Esophagus squamous epithelium (tissue), 5 donors: Measurements from ENCODE around the gene LSG1. TPM values are rescaled to one million over a fixed set of nuclear protein-coding genes. Genes with fewer than 3 reads are reported as not detected.

Experiments used
- DNase-seq: peaks from one replicate; lab custom pipeline; 2025; lab: John Stamatoyannopoulos, UW
- H3K27ac ChIP-seq, 4 donors: fragments of 200-600 bp; sonication (generic); one replicate each; pipeline ENCODE4 v1.5.1; 2016 to 2019; ENCODE audit warnings: mild to moderate bottlenecking in 1 of 4
- H3K27me3 ChIP-seq, 4 donors: fragments of 200-600 bp; sonication (generic); 1 replicate in 3 of 4; 2 replicates in 1 of 4; pipeline versions ENCODE4 v1.5.1 to v1.6.0; 2017 to 2021; ENCODE audit warnings: antibody characterized with exemption in 1 of 4
- H3K36me3 ChIP-seq, 3 donors: fragments of 200-600 bp; sonication (generic); one replicate each; pipeline ENCODE4 v1.5.1; 2016 to 2019
- H3K4me1 ChIP-seq, 3 donors: fragments of 200-600 bp; sonication (generic); one replicate each; pipeline ENCODE4 v1.5.1; 2017 to 2019
- H3K4me3 ChIP-seq, 4 donors: fragments of 200-600 bp; sonication (generic); 1 replicate in 3 of 4; 2 replicates in 1 of 4; pipeline ENCODE4 v1.5.1; 2016 to 2019; ENCODE audit warnings: mild to moderate bottlenecking in 2 of 4, moderate library complexity in 1 of 4
- H3K9me3 ChIP-seq, 3 donors: fragments of 200-600 bp; sonication (generic); one replicate each; pipeline ENCODE4 v1.5.1; 2016 to 2019
- POLR2A ChIP-seq, 4 donors: fragments of 450-650 bp; IDR thresholded peaks; one replicate each; pipeline ENCODE4 v1.6.1; 2017; ENCODE audit warnings: antibody characterized with exemption in 4 of 4, mild to moderate bottlenecking in 4 of 4, moderate library complexity in 3 of 4
- WGBS, 2 donors: methylation state at CpG; one replicate each; pipeline ENCODE4 v1.1.5; 2018; 5-methylcytosine and 5-hydroxymethylcytosine counted together
- intact Hi-C: fragments of 100-400 bp; cut with DNase I; formaldehyde crosslinking; loops from one replicate; pipeline ENCODE4 v1.15.0; 2022
- total RNA-seq, 4 donors: library from RNA; depleted of rRNA; stranded (reverse); fragments of >200 nt; gene quantifications; one replicate each; pipeline ENCODE4 v1.1.0, GENCODE V29; 2016
- TF ChIP-seq, protein P1 (sequence below), 6 experiments: fragments of 450-650 bp in 4 of 6; fragments of 200-600 bp in 2 of 6; sonication (generic) in 2 of 6; IDR thresholded peaks; one replicate each; pipeline ENCODE4 v1.5.1; 2016 to 2019; ENCODE audit warnings: antibody characterized with exemption in 6 of 6, mild to moderate bottlenecking in 4 of 6, moderate library complexity in 4 of 6
- donor health status: DM: yes; HTN: yes; CAD: no.

The LSG1 gene
- total RNA-seq, 4 donors from 2014 or later, result 25.6 to 42.0 (median 30.4) TPM

DNA sequence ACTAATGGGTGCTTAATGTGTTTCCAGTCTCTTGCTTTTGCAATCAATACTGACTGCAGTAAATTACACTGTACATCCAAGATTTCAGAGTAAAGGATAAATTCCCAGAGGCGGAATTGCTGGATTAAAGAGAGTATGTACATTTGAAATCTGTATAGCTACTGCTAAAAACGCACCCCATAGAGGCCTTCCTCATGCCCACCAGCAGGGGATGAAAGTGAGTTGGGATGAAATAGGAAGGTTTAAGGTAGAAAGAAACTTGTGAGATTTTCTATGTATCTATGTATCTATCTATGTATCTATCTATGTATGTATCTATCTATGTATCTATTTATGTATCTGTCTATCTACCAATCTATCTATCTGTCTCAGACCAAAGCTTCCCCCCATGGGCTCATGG lies 67.2 kb downstream of the LSG1 start:
- WGBS, 2 donors, result 90 to 98% methylated on average over 2 of the region's 2 CpGs
- intact Hi-C loops, result no loop called here
- peaks cover 0 to 16% (median 0%) of the 10 kb centered on the region in 3 donors for H3K36me3 ChIP-seq
- H3K4me3 ChIP-seq, result no peak overlapping the region
- H3K4me1 ChIP-seq, result no peaks in the 10 kb centered on the region
- TF ChIP-seq, protein P1, sequence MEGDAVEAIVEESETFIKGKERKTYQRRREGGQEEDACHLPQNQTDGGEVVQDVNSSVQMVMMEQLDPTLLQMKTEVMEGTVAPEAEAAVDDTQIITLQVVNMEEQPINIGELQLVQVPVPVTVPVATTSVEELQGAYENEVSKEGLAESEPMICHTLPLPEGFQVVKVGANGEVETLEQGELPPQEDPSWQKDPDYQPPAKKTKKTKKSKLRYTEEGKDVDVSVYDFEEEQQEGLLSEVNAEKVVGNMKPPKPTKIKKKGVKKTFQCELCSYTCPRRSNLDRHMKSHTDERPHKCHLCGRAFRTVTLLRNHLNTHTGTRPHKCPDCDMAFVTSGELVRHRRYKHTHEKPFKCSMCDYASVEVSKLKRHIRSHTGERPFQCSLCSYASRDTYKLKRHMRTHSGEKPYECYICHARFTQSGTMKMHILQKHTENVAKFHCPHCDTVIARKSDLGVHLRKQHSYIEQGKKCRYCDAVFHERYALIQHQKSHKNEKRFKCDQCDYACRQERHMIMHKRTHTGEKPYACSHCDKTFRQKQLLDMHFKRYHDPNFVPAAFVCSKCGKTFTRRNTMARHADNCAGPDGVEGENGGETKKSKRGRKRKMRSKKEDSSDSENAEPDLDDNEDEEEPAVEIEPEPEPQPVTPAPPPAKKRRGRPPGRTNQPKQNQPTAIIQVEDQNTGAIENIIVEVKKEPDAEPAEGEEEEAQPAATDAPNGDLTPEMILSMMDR (IDR thresholded peaks at IDR 0.05), result peak in 2 of 6 experiments; percentile 8 to 15
- no peak for TF ChIP-seq POLR2A (IDR thresholded peaks at IDR 0.05)
- no peak for DNase-seq
- no peak overlapping the region for H3K27ac ChIP-seq
- H3K27me3 ChIP-seq, result no peaks in the 10 kb centered on the region
- H3K9me3 ChIP-seq, result no peaks in the 10 kb centered on the region

DNA sequence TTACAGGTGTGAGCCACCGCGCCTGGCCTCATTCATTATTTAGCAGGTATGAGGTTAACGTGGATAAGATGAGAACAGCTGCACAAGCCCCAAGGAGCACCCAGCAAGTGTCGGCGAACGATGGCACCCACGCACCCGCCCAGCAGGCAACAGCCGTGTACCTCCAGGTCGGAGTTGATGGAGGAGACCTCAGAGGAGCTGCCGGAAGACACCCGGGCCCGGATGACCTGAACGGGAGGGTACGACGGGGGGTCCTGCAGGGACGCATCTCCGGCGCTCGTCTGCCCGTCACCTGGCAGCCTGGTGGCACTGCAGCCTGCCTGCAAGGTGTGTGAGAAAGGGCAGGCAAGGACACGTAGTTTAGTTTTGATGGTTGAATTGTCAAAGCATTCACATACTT lies 67.9 kb downstream of the LSG1 start:
- no peak overlapping the region for H3K27ac ChIP-seq
- H3K4me3 ChIP-seq, result no peak overlapping the region
- H3K36me3 ChIP-seq, result peaks cover 0 to 13% (median 0%) of the 10 kb centered on the region in 3 donors
- TF ChIP-seq, protein P1 (IDR thresholded peaks at IDR 0.05), result no peak
- TF ChIP-seq POLR2A (IDR thresholded peaks at IDR 0.05), result no peak
- H3K27me3 ChIP-seq, result no peaks in the 10 kb centered on the region
- 88 to 91% methylated on average over 7 to 10 of the region's 22 CpGs for WGBS, 2 donors
- intact Hi-C loops, result no loop called here
- no peak for DNase-seq
- no peaks in the 10 kb centered on the region for H3K9me3 ChIP-seq
- H3K4me1 ChIP-seq, result no peaks in the 10 kb centered on the region

DNA sequence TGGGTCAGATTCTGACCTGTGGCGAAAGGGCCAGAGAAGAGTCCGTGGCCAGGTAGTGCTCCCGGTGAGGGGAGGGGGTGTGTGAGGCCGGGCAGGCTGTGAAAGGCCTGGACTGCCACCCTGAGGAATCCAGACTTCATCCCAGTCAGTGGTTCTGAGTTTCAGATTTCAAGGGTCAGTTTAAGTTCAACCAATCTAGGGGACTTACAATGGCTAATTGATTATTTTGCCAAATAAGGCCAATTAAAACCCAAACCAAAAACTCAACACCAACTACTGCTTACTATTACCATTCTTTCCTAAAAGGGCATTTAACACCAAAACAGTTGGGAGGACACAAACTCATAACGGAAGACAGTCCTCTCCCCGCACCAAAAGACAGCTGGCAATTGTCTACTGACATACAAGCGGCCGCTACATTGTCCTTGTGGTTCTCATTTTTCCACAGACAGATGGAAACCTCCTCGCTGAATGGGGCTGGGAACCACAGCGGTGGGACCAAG lies 69.3 kb downstream of the LSG1 start:
- no peaks in the 10 kb centered on the region for H3K9me3 ChIP-seq
- WGBS, 2 donors, result 75 to 92% methylated on average over 5 to 10 of the region's 10 CpGs
- no peak overlapping the region for H3K27ac ChIP-seq
- H3K27me3 ChIP-seq, result no peaks in the 10 kb centered on the region
- H3K36me3 ChIP-seq, result peaks cover 0 to 9% (median 0%) of the 10 kb centered on the region in 3 donors
- intact Hi-C loops, result no loop called here
- no peak for TF ChIP-seq POLR2A (IDR thresholded peaks at IDR 0.05)
- TF ChIP-seq, protein P1 (IDR thresholded peaks at IDR 0.05), result no peak
- H3K4me1 ChIP-seq, result no peaks in the 10 kb centered on the region
- H3K4me3 ChIP-seq, result no peak overlapping the region
- DNase-seq, result no peak

DNA sequence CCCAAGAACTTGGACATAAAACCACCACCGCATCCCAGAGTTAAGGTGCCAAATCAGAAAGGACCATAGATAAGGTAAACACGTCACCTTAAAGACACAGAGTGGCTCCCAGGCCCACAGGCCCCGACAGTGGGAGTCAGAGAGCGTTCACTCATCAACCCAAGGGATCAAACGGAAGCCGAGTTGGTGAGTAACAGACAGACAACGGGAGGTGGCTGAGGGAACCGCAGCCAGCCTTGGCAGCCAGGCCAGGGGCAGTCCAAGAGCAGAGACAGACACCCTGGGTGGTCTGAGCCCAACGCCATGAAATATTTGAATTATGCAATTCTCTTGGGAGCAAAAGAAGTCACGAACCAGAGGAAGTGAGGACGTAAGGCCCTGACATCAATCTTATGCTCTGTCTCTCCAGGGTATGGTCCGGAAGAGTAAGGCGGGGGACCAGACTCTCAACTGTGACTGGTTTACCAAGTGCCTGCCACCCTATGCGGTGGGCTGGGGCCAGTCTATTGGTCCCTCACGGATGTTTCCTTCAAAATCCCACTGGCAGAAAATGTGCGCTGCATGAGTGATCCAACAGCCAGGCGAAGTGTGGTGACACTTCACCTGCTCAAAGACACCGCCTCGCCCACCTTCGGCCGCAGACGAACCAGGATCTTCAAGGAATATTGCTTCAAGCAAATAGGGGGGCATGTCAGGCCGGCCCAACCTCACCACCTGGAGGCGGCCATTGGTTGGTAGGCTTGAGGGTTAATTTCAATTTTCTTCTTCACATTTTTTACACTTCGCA lies 73.0 kb downstream of the LSG1 start:
- DNase-seq, result no peak

More for the DNA sequence above, 73.0 kb downstream of the LSG1 start:
- Histone ChIP-seq H3K9me3 (no peaks in the 10 kb centered on the region), H3K27ac (no peak overlapping the region), H3K27me3 (no peaks in the 10 kb centered on the region), H3K4me3 (no peak overlapping the region), H3K36me3 (peaks cover 0 to 18% (median 0%) of the 10 kb centered on the region in 3 donors), H3K4me1 (peaks cover 0 to 6% (median under 1%) of the 10 kb centered on the region in 3 donors)
- TF ChIP-seq, protein P1 (IDR thresholded peaks at IDR 0.05), result no peak
- TF ChIP-seq POLR2A (IDR thresholded peaks at IDR 0.05), result no peak
- intact Hi-C loops, result loop anchor here (5.0 kb wide), 1 partner anchor 127 kb away; no protein-coding TSS in a partner anchor
- WGBS, 2 donors, result 77 to 84% methylated on average over 15 to 25 of the region's 25 CpGs
